GM18507 (cell line): ENCODE data around the gene MS4A14.
"Not testable (repeated sequence)": the region's sequence is repeated elsewhere in the genome, so short reads cannot be mapped to it uniquely, and the experiment has no call there.

Experiments used
- DNase-seq: peaks from one replicate; pipeline ENCODE4 v3.0.0; 2011; ENCODE audit warnings: low read depth; ENCODE audit not compliant: insufficient read length; ENCODE audit errors: extremely low spot score
- FAIRE-seq: peaks from 2 replicates; lab custom pipeline; 2011; peaks lifted over from hg19 to GRCh38; lab: Jason Lieb, UNC

Gene MS4A14

GRCh38 chr11:60396382-60396781 lies at the start of gene MS4A14:
MS4A14 (plus strand) TSS chr11:60396459; CDS start chr11:60396579, 120 bp downstream.
- DNase-seq (no peak), FAIRE-seq (no peak)

- peak; percentile 52 for FAIRE-seq
- DNase-seq, result no peak
Measured at GRCh38 chr11:60347084-60347797, 49.0 kb upstream of the MS4A14 start.

DNA sequence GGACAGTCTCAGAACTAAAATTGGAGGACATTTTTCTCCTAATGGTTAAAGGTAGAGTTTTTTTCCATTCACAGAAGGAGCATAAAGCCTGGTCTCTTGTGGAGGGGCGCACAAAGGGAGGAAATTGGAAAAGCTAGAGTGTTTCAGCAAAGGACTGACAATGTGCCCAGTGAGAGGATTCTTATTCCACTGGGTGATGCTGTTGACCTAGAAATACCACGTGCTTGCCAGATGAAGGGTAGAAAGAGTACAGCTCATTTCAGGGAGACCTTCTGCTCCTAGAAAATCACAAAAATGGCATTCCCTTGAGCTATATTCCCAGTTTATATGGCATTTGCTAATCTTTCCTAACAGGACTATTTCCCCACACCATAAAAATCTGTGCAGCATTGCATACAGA lies 48.1 kb upstream of the MS4A14 start:
- FAIRE-seq (no peak), DNase-seq (no peak)

DNA sequence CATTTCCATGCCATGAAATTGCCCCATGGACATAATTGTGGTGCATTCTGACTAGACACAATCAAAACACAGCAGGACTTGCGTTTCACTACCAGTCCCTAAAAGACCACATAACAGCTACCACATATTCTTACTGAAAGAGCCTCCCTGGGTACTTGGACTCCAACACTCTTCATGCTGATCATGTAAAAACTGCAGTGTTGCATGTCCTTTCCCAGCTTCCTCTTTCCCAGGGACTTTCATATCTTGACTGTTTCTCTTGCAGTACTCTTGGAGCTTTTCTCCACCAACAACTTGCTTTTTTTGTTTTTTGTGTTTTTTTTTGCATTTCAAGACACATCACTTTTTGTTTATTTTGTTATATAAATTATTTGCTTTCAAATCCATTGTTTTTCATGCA lies 46.3 kb upstream of the MS4A14 start:
- DNase-seq, result no peak
- FAIRE-seq, result no peak

DNA sequence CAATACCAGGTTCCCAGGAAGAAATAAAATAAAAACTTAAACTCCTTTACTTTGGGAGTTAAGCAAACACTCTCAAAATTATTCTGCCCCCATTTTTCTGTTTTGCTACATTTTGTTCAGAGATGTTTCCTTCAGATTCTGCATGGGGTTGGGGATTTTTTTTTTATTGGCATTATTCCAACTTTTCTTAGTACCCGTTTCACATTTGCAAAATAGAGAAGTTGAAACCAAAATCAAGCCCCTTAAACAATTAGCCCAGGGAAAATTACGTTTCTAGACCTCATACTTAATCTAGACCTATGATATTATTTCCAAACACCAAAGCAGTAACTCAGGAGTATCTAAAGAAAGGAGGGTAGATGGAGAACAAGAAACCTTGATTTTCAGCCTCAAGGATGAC lies 38.5 kb upstream of the MS4A14 start:
- DNase-seq (no peak), FAIRE-seq (no peak)

- FAIRE-seq (no peak), DNase-seq (no peak)
Measured at GRCh38 chr11:60360621-60361020, 35.6 kb upstream of the MS4A14 start.

GRCh38 chr11:60362241-60362640 lies 34.0 kb upstream of the MS4A14 start:
- DNase-seq, result no peak

DNA sequence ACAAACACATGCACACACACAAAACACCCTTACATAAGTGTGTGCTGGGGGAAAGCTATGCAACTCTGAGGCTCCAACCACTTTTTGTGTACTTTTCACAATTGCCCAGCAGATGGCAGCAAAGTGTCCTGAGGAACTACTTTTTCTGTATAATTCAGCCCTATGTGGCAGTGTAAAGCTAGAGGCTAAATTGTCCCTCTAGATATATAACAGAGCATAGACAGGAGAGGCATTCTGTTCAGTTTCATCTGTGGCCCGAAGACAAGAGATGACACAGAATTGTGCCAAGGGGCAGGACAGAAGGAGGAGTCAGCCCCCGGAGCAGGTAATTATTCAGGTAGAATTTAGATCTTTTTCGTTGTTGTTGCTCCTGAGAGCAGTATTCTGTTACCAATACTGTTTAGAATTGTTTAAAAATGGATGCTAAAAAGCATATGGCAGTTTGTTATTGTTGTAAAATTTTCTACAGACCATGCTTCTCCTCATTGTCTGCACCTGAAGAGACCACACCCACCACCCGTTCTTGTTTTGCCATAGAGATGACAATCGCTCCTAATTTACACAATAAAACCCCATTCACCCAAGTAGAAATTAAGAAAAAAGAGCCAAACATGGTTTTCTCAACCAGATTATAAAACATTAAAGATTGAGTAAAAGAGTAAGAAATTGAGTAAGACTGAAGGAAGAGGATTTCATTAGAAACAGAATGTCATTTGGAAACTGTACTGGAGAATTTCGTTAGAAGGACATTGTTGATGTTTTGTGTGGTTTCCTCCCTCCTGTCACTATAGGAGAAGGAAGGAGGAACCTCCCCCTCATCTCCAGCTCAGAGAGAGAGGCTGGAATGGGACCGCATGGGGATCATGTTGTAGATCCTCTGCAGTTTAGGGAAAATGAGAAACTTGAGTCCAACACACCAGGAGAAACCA lies 32.5 kb upstream of the MS4A14 start:
- FAIRE-seq (peak; percentile 99), DNase-seq (peak; percentile 48)

More at GRCh38 chr11:60362241-60362640, 34.0 kb upstream of the MS4A14 start:
- FAIRE-seq, result peak; percentile 50

DNA sequence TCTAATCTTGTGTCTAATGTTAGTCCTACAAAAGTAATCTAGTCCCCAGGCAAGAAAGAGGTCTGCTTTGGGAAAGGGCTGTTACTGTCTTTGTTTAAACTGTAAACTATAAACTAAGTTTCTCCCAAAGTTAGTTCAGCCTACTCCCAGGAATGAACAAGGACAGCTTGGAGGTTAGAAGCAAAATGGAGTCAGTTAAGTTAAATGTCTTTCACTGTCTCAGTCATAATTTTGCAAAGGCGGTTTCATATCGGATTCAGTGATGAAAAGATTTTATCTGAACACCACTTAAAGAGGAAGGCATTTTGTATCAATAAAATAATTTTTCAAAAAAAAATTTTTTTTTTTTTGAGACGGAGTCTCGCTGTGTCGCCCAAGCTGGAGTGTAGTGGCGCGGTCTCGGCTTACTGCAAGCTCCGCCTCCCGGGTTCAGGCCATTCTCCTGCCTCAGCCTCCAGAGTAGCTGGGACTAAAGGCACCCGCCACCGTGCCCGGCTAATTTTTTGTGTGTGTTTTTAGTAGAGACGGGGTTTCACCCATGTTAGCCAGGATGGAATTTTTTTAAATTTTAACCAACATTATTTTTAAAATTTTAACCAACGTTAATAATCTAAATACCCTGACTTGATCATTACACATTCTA lies 29.9 kb upstream of the MS4A14 start:
- not testable (repeated sequence) for DNase-seq, FAIRE-seq

- FAIRE-seq (peak; percentile 95), DNase-seq (peak; percentile 52)
Measured at GRCh38 chr11:60367009-60367408, 29.2 kb upstream of the MS4A14 start.

DNA sequence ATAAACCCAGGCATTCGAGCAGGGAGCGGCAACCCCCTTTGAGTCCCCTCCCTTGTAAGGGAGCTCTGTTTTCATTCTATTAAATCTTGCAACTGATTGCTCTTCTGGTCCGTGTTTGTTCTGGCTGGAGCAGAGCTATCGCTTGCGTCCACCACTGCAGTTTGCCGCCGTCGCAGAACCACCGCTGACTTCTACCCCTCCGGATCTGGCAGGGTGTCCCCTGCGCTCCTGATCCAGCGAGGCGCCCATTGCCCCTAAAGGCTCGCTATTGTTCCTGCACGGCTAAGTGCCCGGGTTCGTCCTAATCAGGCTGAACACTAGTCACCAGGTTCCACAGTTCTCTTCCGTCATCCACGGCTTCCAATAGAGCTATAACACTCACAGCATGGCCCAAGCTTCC lies 28.4 kb upstream of the MS4A14 start:
- DNase-seq, result no peak
- no peak for FAIRE-seq

GRCh38 chr11:60370252-60370810 lies 25.9 kb upstream of the MS4A14 start:
- FAIRE-seq (no peak), DNase-seq (no peak)

DNA sequence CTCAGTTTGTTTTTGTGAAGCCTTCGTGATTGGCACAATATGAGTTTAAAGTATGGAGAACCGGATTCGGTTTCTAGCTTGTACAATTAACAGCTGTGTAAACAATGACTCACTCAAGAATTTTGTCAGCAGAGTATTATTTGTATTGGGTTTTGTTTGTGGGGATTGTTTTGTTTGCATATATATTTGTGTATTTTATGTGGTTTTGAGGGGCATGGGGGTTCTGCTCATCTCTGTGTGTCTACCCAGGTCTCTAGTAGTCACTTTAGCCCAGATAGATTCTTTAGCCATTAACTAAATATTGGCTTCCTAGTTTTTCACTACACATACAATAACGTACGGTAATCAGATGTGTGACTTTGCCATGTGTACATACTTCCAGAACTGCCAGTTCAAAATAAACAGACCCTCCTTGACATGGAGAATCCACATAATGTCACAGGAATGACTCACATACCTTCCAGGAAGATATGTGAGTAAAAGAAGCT lies 25.4 kb upstream of the MS4A14 start:
- no peak for FAIRE-seq
- DNase-seq, result no peak

DNA sequence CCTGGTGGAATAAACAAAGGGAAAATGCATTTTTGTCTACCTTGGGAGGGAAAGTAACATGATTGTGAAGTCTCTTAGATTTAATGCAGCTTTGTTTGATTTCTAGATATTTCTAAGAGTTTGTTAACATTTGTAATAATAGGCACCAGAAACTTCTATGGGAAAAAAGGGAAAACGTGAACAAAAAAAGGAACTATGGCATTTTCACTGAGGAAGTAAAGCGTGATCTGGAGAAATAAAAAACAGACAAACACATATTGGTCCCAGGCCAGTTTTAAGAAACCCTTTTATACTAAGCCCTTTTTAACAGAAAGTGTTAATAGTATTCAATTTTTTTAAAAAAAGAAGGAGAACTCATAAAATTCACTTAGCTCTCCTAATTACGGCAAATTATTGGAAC lies 24.9 kb upstream of the MS4A14 start:
- DNase-seq (no peak), FAIRE-seq (no peak)

- DNase-seq (no peak), FAIRE-seq (no peak)
Measured at GRCh38 chr11:60371854-60372253, 24.4 kb upstream of the MS4A14 start.

- DNase-seq (no peak), FAIRE-seq (no peak)
Measured at GRCh38 chr11:60372767-60373166, 23.5 kb upstream of the MS4A14 start.

- DNase-seq (no peak), FAIRE-seq (no peak)
Measured at GRCh38 chr11:60375316-60375715, 20.9 kb upstream of the MS4A14 start.

DNA sequence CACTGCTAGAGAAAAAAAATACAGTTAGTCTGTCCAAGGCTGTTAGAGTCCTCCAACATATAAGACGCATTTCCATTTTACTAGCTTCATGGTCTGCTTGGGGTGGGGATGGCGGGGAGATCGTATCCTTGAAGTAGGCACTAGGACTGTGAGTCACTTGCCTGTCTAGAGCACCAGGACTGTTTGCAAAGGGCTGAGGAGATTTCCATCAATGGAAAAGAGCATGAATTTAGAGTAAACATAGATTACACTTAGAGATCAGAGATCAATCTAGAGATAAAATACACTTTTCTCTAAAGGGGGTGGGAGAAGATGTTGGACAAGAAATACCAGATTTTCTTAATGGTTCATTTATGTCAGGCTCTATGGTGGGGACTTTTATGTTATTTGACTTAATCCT lies 19.7 kb upstream of the MS4A14 start:
- DNase-seq, result no peak
- FAIRE-seq, result no peak

DNA sequence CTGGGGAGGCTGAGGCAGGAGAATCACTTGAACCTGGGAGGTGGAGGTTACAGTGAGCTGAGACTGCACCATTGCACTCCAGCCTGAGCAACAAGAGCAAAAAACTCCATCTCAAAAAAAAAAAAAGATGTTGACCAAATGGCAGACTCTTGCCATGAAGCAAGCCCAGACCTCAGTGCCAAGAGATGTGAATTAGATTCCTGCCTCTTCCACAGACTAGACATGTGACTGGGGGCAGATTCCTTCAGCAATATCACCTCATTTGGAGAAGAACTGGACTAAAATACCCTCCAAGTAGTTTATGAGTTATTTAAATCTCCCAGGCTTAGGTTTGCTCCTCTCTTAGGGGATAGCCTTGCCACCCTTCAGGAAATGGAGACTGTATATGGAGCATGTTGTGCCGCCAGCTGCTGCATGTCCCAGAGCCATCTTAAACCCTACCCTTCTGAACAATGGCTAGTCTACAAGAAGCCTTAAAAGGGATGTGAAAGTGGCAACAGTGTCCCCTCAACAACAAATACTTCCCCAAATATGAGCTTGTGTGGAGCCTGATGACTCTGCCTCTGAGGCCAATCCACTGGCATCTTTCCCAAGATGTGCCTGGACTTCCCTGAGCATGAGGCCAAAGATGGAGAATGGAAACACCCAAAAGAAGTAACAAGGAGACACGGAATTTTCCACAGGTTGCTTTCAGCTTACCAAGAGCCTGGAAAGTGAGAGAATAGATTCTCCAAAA lies 18.7 kb upstream of the MS4A14 start:
- no peak for DNase-seq
- FAIRE-seq, result peak; percentile 95
